Measurements from ENCODE around the gene MACROD1. TPM values are rescaled to one million over a fixed set of nuclear protein-coding genes. Genes with fewer than 3 reads are reported as not detected.

MACROD1 gene
- total and polyA plus RNA-seq, 2 of the 13 experiments (the other 11 are each of a cell fraction or from before 2014, with no cell fraction given): 23.1 to 34.5 TPM

DNA sequence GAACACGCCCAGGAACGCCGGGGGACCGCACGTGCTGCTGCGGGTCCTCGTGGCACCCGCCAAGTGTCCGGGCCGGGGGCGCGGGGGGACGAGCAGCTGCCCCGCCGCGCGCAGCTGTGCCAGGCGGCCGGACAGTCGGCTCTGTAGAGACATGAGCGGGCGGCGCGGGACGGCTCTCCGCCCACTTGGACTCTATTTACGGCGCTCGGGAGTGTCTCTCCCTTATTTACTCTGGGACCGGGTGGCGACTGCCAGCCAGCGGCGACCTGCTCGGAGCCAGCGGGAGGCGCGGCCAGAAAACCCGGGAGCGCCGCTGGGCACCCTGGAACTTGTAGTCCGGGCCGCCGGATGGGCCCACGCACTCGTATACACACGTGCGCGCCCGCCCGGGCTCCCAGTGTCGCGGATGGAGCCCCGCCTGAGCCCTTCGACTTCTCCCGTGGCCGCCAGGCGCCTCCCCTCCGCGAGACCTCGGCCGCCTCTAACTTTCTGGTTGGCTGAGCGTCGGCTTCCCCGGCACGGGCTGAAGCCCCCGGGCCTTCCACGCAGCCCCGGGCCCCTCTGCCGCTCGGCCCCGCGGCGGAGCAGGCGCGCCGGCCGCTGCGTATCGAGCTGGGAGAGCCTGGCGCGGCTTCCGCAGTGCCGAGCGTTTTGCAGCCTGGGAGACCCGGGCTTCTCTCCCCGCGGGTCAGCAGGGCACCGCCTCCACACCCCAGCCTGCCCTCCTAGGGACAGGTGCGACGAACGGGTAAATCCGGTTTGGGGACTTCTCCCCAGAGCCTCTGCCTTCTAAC, at the start of gene MACROD1 (continued):
- TF ChIP-seq ZSCAN21 (CRISPR knock-in tag; IDR thresholded peaks at IDR 0.05; ENCODE audit: borderline replicate concordance) (peak; percentile 45; the same call in 1 of the 2 replicates), ZNF598 (CRISPR knock-in tag; IDR thresholded peaks at IDR 0.05; ENCODE audit: borderline replicate concordance) (no peak), WIZ (CRISPR knock-in tag; IDR thresholded peaks at IDR 0.05) (0 out of 2 replicates have a peak, but pooled peaks have one; percentile 31), FOXK2 (IDR thresholded peaks at IDR 0.05) (0 out of 2 replicates have a peak, but pooled peaks have one; percentile 54), ZFP36L1 (CRISPR knock-in tag; IDR thresholded peaks at IDR 0.05) (peak; percentile 74; the same call in 1 of the 2 replicates), SP5 (CRISPR knock-in tag; IDR thresholded peaks at IDR 0.05; ENCODE audit: borderline replicate concordance, low read depth) (peak; percentile 41; the same call in 1 of the 2 replicates), ZNF296 (CRISPR knock-in tag; conservative IDR thresholded peaks at IDR 0.05) (no peak), CBX1 (IDR thresholded peaks at IDR 0.05; ENCODE audit: low read depth) (peak; percentile 59), CTCF (CRISPR knock-in tag; IDR thresholded peaks at IDR 0.05) (no peak; the same call in 1 of the 2 replicates), POGK (CRISPR knock-in tag; conservative IDR thresholded peaks at IDR 0.05) (peak; percentile 37; the same call in 1 of the 2 replicates), ZNF44 (CRISPR knock-in tag; IDR thresholded peaks at IDR 0.05) (0 out of 2 replicates have a peak, but pooled peaks have one; percentile 43), JUND (CRISPR knock-in tag; IDR thresholded peaks at IDR 0.05) (no peak), HOXD1 (CRISPR knock-in tag; IDR thresholded peaks at IDR 0.05) (no peak), DR1 (CRISPR knock-in tag; IDR thresholded peaks at IDR 0.05) (peak; percentile 69), NR2F2 (IDR thresholded peaks at IDR 0.05; ENCODE audit: borderline replicate concordance, low read depth) (no peak)
- TF ChIP-seq, protein P1, sequence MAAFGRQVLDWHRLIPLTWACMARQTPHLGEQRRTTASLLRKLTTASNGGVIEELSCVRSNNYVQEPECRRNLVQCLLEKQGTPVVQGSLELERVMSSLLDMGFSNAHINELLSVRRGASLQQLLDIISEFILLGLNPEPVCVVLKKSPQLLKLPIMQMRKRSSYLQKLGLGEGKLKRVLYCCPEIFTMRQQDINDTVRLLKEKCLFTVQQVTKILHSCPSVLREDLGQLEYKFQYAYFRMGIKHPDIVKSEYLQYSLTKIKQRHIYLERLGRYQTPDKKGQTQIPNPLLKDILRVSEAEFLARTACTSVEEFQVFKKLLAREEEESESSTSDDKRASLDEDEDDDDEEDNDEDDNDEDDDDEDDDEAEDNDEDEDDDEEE (CRISPR knock-in tag; IDR thresholded peaks at IDR 0.05): peak; percentile 55; the same call in 1 of the 2 replicates
- TF ChIP-seq, protein P2, sequence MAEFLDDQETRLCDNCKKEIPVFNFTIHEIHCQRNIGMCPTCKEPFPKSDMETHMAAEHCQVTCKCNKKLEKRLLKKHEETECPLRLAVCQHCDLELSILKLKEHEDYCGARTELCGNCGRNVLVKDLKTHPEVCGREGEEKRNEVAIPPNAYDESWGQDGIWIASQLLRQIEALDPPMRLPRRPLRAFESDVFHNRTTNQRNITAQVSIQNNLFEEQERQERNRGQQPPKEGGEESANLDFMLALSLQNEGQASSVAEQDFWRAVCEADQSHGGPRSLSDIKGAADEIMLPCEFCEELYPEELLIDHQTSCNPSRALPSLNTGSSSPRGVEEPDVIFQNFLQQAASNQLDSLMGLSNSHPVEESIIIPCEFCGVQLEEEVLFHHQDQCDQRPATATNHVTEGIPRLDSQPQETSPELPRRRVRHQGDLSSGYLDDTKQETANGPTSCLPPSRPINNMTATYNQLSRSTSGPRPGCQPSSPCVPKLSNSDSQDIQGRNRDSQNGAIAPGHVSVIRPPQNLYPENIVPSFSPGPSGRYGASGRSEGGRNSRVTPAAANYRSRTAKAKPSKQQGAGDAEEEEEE (CRISPR knock-in tag; IDR thresholded peaks at IDR 0.05; ENCODE audit: borderline replicate concordance): no peak
- TF ChIP-seq, protein P3, sequence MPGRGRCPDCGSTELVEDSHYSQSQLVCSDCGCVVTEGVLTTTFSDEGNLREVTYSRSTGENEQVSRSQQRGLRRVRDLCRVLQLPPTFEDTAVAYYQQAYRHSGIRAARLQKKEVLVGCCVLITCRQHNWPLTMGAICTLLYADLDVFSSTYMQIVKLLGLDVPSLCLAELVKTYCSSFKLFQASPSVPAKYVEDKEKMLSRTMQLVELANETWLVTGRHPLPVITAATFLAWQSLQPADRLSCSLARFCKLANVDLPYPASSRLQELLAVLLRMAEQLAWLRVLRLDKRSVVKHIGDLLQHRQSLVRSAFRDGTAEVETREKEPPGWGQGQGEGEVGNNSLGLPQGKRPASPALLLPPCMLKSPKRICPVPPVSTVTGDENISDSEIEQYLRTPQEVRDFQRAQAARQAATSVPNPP (CRISPR knock-in tag; IDR thresholded peaks at IDR 0.05): peak; percentile 60

Data from HepG2 (cell line).